Measurements from ENCODE around the gene HSD11B1.

The HSD11B1 gene

DNA sequence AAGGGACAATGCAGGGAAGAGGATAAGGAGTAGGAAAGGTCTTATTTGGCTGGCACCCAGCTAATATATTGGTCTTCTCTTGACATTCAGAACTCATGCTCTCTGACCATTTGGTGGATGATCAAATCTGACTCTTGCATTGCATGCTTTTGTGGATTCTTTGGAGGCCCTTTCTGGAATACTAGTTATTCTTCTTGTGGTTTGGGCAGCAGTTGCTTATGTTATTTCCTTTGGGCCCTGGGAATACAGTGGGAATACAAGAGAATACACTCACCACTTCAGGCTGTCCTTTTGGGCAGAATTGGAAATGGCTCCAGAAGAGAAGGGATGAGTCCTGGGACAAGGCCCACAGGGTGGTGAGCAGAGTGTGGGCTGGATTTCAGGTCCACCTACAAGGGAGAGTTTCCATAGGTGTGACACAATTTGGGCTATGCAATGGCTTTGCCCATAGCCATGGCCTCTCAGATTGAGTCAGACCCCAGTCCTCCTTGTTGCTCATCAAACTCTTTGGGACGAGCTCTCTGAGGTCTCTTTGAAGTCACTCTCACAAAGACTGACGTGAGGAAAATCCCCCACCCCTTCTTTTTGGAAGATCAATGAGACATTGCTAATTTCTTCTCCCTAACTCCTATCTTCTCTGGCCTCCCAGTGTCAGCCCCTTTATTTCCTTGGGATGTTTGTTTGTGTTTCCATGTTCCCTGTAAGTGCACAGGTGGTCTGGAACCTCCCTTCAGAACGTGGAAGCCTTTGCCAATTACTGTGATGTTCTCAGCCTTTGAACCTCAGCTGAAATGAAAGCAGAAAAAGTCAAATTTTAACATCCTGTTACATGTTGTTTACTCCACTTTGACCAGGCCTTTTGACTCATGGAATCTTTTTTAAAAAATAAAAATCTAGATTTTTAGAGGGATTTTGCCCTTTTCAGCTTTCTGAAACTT is 19.4 kb downstream of the HSD11B1 start:
- Histone ChIP-seq H3K4me2 (ENCODE audit: low read depth, low read length, poor library complexity, severe bottlenecking) (no peak overlapping the region), H3K9me2 (replicated peaks; ENCODE audit: insufficient read depth, low read length) (no peaks in the 10 kb centered on the region), H3K27me3 (ENCODE audit: low read length) (no peaks in the 10 kb centered on the region), H3F3A (ENCODE audit: insufficient read depth) (no peaks in the 10 kb centered on the region), H3K9me3 (ENCODE audit: insufficient read depth, low read length) (no peaks in the 10 kb centered on the region), H4K20me1 (ENCODE audit: low read depth, low read length) (no peaks in the 10 kb centered on the region), H3K4me3 (ENCODE audit: insufficient read depth, low read length, poor library complexity, severe bottlenecking) (no peak overlapping the region), H3K9ac (ENCODE audit: low read length) (no peak overlapping the region), H3K79me2 (ENCODE audit: insufficient read depth, low read length) (no peaks in the 10 kb centered on the region), H2AFZ (ENCODE audit: low read depth, low read length, severe bottlenecking) (no peak overlapping the region), H3K36me3 (ENCODE audit: low read length) (no peaks in the 10 kb centered on the region), H3K27ac (ENCODE audit: low read depth, low read length) (no peak overlapping the region)
- TF ChIP-seq, protein P1, sequence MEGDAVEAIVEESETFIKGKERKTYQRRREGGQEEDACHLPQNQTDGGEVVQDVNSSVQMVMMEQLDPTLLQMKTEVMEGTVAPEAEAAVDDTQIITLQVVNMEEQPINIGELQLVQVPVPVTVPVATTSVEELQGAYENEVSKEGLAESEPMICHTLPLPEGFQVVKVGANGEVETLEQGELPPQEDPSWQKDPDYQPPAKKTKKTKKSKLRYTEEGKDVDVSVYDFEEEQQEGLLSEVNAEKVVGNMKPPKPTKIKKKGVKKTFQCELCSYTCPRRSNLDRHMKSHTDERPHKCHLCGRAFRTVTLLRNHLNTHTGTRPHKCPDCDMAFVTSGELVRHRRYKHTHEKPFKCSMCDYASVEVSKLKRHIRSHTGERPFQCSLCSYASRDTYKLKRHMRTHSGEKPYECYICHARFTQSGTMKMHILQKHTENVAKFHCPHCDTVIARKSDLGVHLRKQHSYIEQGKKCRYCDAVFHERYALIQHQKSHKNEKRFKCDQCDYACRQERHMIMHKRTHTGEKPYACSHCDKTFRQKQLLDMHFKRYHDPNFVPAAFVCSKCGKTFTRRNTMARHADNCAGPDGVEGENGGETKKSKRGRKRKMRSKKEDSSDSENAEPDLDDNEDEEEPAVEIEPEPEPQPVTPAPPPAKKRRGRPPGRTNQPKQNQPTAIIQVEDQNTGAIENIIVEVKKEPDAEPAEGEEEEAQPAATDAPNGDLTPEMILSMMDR (IDR thresholded peaks at IDR 0.05; ENCODE audit: insufficient read depth, low read length, poor library complexity, severe bottlenecking) = no peak
- no peak for TF ChIP-seq EZH2phosphoT487 (conservative IDR thresholded peaks at IDR 0.05; ENCODE audit: low read length)

DNA sequence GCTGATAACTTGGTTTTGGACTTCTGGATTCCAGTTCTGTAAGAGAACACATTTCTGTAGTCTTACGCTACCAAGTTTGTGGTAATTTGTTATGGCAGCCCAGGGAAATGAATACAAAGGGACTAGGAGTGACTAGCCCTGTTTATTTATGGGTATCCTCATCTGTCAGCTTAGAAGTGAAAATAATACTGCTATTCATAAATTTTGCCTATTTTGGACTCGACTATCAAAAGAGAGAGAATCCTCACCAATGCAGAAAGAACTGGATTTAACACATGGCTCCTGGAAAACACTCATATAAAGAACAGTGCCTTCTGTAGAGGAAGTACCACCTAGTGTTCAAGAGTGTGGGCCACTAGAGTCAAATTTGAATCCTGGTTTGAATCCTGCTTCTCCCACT is 22.6 kb downstream of the HSD11B1 start:
- no peaks in the 10 kb centered on the region for H3K79me2 ChIP-seq (ENCODE audit: insufficient read depth, low read length)
- H3K9me3 ChIP-seq (ENCODE audit: insufficient read depth, low read length) = no peaks in the 10 kb centered on the region
- no peaks in the 10 kb centered on the region for H4K20me1 ChIP-seq (ENCODE audit: low read depth, low read length)
- no peaks in the 10 kb centered on the region for H3F3A ChIP-seq (ENCODE audit: insufficient read depth)
- TF ChIP-seq EZH2phosphoT487 (conservative IDR thresholded peaks at IDR 0.05; ENCODE audit: low read length) = no peak
- TF ChIP-seq, protein P1 (IDR thresholded peaks at IDR 0.05; ENCODE audit: insufficient read depth, low read length, poor library complexity, severe bottlenecking) = no peak
- H3K36me3 ChIP-seq (ENCODE audit: low read length) = no peaks in the 10 kb centered on the region
- H2AFZ ChIP-seq (ENCODE audit: low read depth, low read length, severe bottlenecking) = no peak overlapping the region
- no peak overlapping the region for H3K9ac ChIP-seq (ENCODE audit: low read length)
- no peak overlapping the region for H3K4me2 ChIP-seq (ENCODE audit: low read depth, low read length, poor library complexity, severe bottlenecking)
- H3K27me3 ChIP-seq (ENCODE audit: low read length) = 0 out of 2 replicates have a peak, but pooled peaks cover 2% of the 10 kb centered on the region
- H3K4me3 ChIP-seq (ENCODE audit: insufficient read depth, low read length, poor library complexity, severe bottlenecking) = no peak overlapping the region
- H3K27ac ChIP-seq (ENCODE audit: low read depth, low read length) = no peak overlapping the region
- H3K9me2 ChIP-seq (replicated peaks; ENCODE audit: insufficient read depth, low read length) = no peaks in the 10 kb centered on the region

DNA sequence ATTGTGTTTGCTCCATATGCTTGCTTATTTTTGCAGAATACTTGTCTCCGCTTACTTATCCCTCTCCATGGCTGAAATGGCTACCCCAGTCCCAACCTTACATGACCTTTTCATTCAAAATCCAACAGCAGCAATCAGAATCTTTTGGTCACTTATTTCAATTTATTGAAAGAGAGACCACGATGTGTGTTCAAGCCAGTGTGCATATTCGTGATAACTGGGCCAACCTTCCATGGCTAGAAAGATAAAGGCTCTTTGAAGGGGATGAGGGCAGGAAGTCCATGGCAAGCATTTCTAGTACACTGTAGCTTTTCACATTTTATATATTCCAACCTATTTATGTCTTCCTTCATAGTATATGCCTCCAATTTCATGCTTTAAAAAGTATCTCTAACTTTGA is 23.1 kb downstream of the HSD11B1 start:
- H3F3A ChIP-seq (ENCODE audit: insufficient read depth) = no peaks in the 10 kb centered on the region
- H3K9me3 ChIP-seq (ENCODE audit: insufficient read depth, low read length) = no peaks in the 10 kb centered on the region
- no peaks in the 10 kb centered on the region for H3K36me3 ChIP-seq (ENCODE audit: low read length)
- no peaks in the 10 kb centered on the region for H4K20me1 ChIP-seq (ENCODE audit: low read depth, low read length)
- H3K9ac ChIP-seq (ENCODE audit: low read length) = no peak overlapping the region
- 0 out of 2 replicates have a peak, but pooled peaks cover 2% of the 10 kb centered on the region for H3K27me3 ChIP-seq (ENCODE audit: low read length)
- no peak overlapping the region for H2AFZ ChIP-seq (ENCODE audit: low read depth, low read length, severe bottlenecking)
- no peak overlapping the region for H3K4me3 ChIP-seq (ENCODE audit: insufficient read depth, low read length, poor library complexity, severe bottlenecking)
- TF ChIP-seq, protein P1 (IDR thresholded peaks at IDR 0.05; ENCODE audit: insufficient read depth, low read length, poor library complexity, severe bottlenecking) = no peak
- TF ChIP-seq EZH2phosphoT487 (conservative IDR thresholded peaks at IDR 0.05; ENCODE audit: low read length) = no peak
- H3K9me2 ChIP-seq (replicated peaks; ENCODE audit: insufficient read depth, low read length) = no peaks in the 10 kb centered on the region
- H3K4me2 ChIP-seq (ENCODE audit: low read depth, low read length, poor library complexity, severe bottlenecking) = no peak overlapping the region
- no peak overlapping the region for H3K27ac ChIP-seq (ENCODE audit: low read depth, low read length)
- no peaks in the 10 kb centered on the region for H3K79me2 ChIP-seq (ENCODE audit: insufficient read depth, low read length)

All from SU-DHL-6 (cell line).